Spleen (tissue), 11 donors: ENCODE data around the gene TEX52. TPM values are rescaled to one million over a fixed set of nuclear protein-coding genes. Genes with fewer than 3 reads are reported as not detected.
A peak's percentile ranks its signal among the peaks of the same experiment; 100 is the strongest.

ENCODE experiments used
- DNase-seq: peaks from one replicate; pipeline ENCODE4 v3.0.0-alpha.2; 2020
- H3K27ac ChIP-seq, 8 donors: fragments of 200-600 bp; sonication (generic) in 7 of 8; 1 replicate in 4 of 8; 2 replicates in 4 of 8; pipeline versions ENCODE4 v1.5.0 to v1.8.0; 2016 to 2021; ENCODE audit warnings: inconsistent platforms in 4 of 8, mild to moderate bottlenecking in 4 of 8, moderate library complexity in 1 of 8
- H3K27me3 ChIP-seq, 7 donors: fragments of 200-600 bp; sonication (generic) in 6 of 7; replicated peaks in 1 of 7; 1 replicate in 4 of 7; 2 replicates in 3 of 7; pipeline versions ENCODE4 v1.5.0 to v1.8.0; 2016 to 2021; ENCODE audit warnings: inconsistent platforms in 3 of 7, mild to moderate bottlenecking in 1 of 7
- H3K36me3 ChIP-seq, 6 donors: fragments of 200-600 bp; sonication (generic) in 5 of 6; 1 replicate in 4 of 6; 2 replicates in 2 of 6; pipeline versions ENCODE4 v1.5.0 to v1.8.0; 2016 to 2021; ENCODE audit warnings: inconsistent platforms in 2 of 6
- H3K4me1 ChIP-seq, 6 donors: fragments of 200-600 bp; sonication (generic) in 5 of 6; 1 replicate in 3 of 6; 2 replicates in 3 of 6; pipeline versions ENCODE4 v1.5.0 to v1.8.0; 2016 to 2021; ENCODE audit warnings: inconsistent platforms in 3 of 6
- H3K4me3 ChIP-seq, 8 donors: fragments of 200-600 bp; sonication (generic) in 7 of 8; 1 replicate in 4 of 8; 2 replicates in 4 of 8; pipeline versions ENCODE4 v1.5.0 to v1.8.0; 2016 to 2021; ENCODE audit warnings: inconsistent platforms in 4 of 8, mild to moderate bottlenecking in 4 of 8, moderate library complexity in 2 of 8
- H3K9me3 ChIP-seq, 8 donors: fragments of 200-600 bp; sonication (generic) in 7 of 8; 1 replicate in 4 of 8; 2 replicates in 4 of 8; pipeline versions ENCODE4 v1.5.0 to v1.8.0; 2016 to 2021; ENCODE audit warnings: inconsistent platforms in 4 of 8
- POLR2A ChIP-seq, 3 donors: fragments of 450-650 bp; IDR thresholded peaks; one replicate each; pipeline ENCODE4 v1.5.1; 2017; ENCODE audit warnings: antibody characterized with exemption in 3 of 3, mild to moderate bottlenecking in 1 of 3
- POLR2AphosphoS5 ChIP-seq, 3 donors: sonication (generic); formaldehyde crosslinking; IDR thresholded peaks; one replicate each; pipeline ENCODE4 v1.5.1; 2017; ENCODE audit warnings: antibody characterized with exemption in 3 of 3
- WGBS, 5 donors: extraction: QIAGEN DNeasy Blood & Tissue Kit in 3 of 5; methylation state at CpG; one replicate each; pipeline versions ENCODE4 v1.1.5 to v1.1.7; 2013 to 2018; 5-methylcytosine and 5-hydroxymethylcytosine counted together
- intact Hi-C: fragments of 100-400 bp; cut with DNase I; formaldehyde crosslinking; loops from one replicate; pipeline ENCODE4 v1.15.0; 2023; ENCODE audit warnings: low total_unique reads
- polyA plus RNA-seq, 3 donors: library from polyadenylated mRNA; stranded (reverse); fragments of 200-250 nt; gene quantifications; one replicate each; pipeline ENCODE4 v1.2.1, GENCODE V29; 2013
- total RNA-seq, 7 donors: library from RNA; depleted of rRNA in 3 of 7; stranded (reverse); fragments of >200 nt in 3 of 7; fragmentation: NEBNext Ultra II Directional in 4 of 7; extraction: Animal tissue kit (Norgen Biotek cat#: 25700) in 4 of 7; gene quantifications; one replicate each; pipeline versions ENCODE4 v1.1.0 to v1.2.1, GENCODE V29; 2016 to 2021
- TF ChIP-seq, protein P1 (sequence below), 11 experiments: fragments of 200-600 bp in 7 of 11; fragments of 450-650 bp in 4 of 11; sonication (generic) in 4 of 11; IDR thresholded peaks in 8 of 11; conservative IDR thresholded peaks in 3 of 11; 1 replicate in 7 of 11; 2 replicates in 4 of 11; pipeline versions ENCODE4 v1.4.0 to v1.8.0; 2016 to 2021; ENCODE audit warnings: antibody characterized with exemption in 11 of 11, inconsistent platforms in 4 of 11, mild to moderate bottlenecking in 1 of 11
- donor health status: healthy with polysubstance abuse.
- donor health status: DM: no; HTN: no; CAD: no; lungs with moderate emphysema.
- donor health status: DM: no; HTN: no; CAD: no.
- donor health status: Bipolar disorder and iron deficiency.
- donor health status: healthy.
- donor health status: DM: no; HTN: no; CAD: no.
- donor health status: DM: yes; HTN: yes; CAD: no.

The TEX52 gene
- total and polyA plus RNA-seq, 10 donors = not detected

- TF ChIP-seq, protein P1, sequence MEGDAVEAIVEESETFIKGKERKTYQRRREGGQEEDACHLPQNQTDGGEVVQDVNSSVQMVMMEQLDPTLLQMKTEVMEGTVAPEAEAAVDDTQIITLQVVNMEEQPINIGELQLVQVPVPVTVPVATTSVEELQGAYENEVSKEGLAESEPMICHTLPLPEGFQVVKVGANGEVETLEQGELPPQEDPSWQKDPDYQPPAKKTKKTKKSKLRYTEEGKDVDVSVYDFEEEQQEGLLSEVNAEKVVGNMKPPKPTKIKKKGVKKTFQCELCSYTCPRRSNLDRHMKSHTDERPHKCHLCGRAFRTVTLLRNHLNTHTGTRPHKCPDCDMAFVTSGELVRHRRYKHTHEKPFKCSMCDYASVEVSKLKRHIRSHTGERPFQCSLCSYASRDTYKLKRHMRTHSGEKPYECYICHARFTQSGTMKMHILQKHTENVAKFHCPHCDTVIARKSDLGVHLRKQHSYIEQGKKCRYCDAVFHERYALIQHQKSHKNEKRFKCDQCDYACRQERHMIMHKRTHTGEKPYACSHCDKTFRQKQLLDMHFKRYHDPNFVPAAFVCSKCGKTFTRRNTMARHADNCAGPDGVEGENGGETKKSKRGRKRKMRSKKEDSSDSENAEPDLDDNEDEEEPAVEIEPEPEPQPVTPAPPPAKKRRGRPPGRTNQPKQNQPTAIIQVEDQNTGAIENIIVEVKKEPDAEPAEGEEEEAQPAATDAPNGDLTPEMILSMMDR (IDR thresholded peaks at IDR 0.05 in 8 of 11, conservative IDR thresholded peaks at IDR 0.05 in 3 of 11) = no peak
- no peak for TF ChIP-seq POLR2AphosphoS5 (IDR thresholded peaks at IDR 0.05)
- no peak for TF ChIP-seq POLR2A (IDR thresholded peaks at IDR 0.05)
- H3K4me1 ChIP-seq = peaks cover 0 to 26% (median 6%) of the 10 kb centered on the region in 6 donors
- H3K4me3 ChIP-seq = no peak overlapping the region
- peak overlapping the region in 1 of 8 donors; percentile 72 for H3K27ac ChIP-seq
- WGBS, 5 donors = 67 to 82% (median 76%) methylated on average over 4 of the region's 4 CpGs
- intact Hi-C loops = no loop called here
- H3K27me3 ChIP-seq = peaks cover 0 to 11% (median 0%) of the 10 kb centered on the region in 7 donors
- no peaks in the 10 kb centered on the region for H3K9me3 ChIP-seq
- H3K36me3 ChIP-seq = peaks cover 0 to 63% (median 5%) of the 10 kb centered on the region in 6 donors
- DNase-seq = no peak
These were observed 21.0 kb downstream of the TEX52 start for GRCh38 chr12:2835691-2836403.

- TF ChIP-seq POLR2AphosphoS5 (IDR thresholded peaks at IDR 0.05) = peak in 2 of 3 donors; percentile 41 to 61
- TF ChIP-seq, protein P1 (IDR thresholded peaks at IDR 0.05 in 8 of 11, conservative IDR thresholded peaks at IDR 0.05 in 3 of 11) = peak in 1 of 11 experiments; percentile 12
- no peak for TF ChIP-seq POLR2A (IDR thresholded peaks at IDR 0.05)
- H3K36me3 ChIP-seq = peaks cover 0 to 63% (median 14%) of the 10 kb centered on the region in 6 donors
- peaks cover 0 to 26% (median 6%) of the 10 kb centered on the region in 6 donors for H3K4me1 ChIP-seq
- 32 to 38% (median 33%) methylated on average over 20 to 32 of the region's 32 CpGs for WGBS, 5 donors
- peaks cover 0 to 11% (median 0%) of the 10 kb centered on the region in 7 donors for H3K27me3 ChIP-seq
- H3K27ac ChIP-seq = peak within 1 kb of the TSS in 7 of 8 donors; percentile 7 to 75 (median 65)
- no peaks in the 10 kb centered on the region for H3K9me3 ChIP-seq
- no peak for DNase-seq
- intact Hi-C loops = no loop called here
- H3K4me3 ChIP-seq = peak within 1 kb of the TSS in 7 of 8 donors; percentile 14 to 59 (median 24)
These were observed 22.0 kb downstream of the TEX52 start, which contains the start of gene NRIP2 for GRCh38 chr12:2834581-2835491. Gene NRIP2 (minus strand): TSS chr12:2835035. CDS start chr12:2834983, 52 bp downstream.

GRCh38 chr12:2833810-2834209 is 23.0 kb downstream of the TEX52 start:
- intact Hi-C loops = no loop called here
- no peak for DNase-seq

More at GRCh38 chr12:2833810-2834209, 23.0 kb downstream of the TEX52 start:
- peaks cover 0 to 11% (median 0%) of the 10 kb centered on the region in 7 donors for H3K27me3 ChIP-seq
- peaks cover 0 to 26% (median 6%) of the 10 kb centered on the region in 6 donors for H3K4me1 ChIP-seq
- TF ChIP-seq, protein P1 (IDR thresholded peaks at IDR 0.05 in 8 of 11, conservative IDR thresholded peaks at IDR 0.05 in 3 of 11) = no peak
- TF ChIP-seq POLR2AphosphoS5 (IDR thresholded peaks at IDR 0.05) = peak in 2 of 3 donors; percentile 35 to 65
- no peaks in the 10 kb centered on the region for H3K9me3 ChIP-seq
- H3K4me3 ChIP-seq = peak overlapping the region in 4 of 8 donors; percentile 17 to 59 (median 36)
- peak overlapping the region in 6 of 8 donors; percentile 9 to 75 (median 67) for H3K27ac ChIP-seq
- H3K36me3 ChIP-seq = peaks cover 0 to 63% (median 19%) of the 10 kb centered on the region in 6 donors
- 70 to 84% (median 83%) methylated on average over 9 of the region's 9 CpGs for WGBS, 5 donors
